RPMI8226 (cell line): ENCODE measurements around the gene TRAPPC4.
A peak's percentile ranks its signal among the peaks of the same experiment; 100 is the strongest.
"Not testable (repeated sequence)": the region's sequence is repeated elsewhere in the genome, so short reads cannot be mapped to it uniquely, and the experiment has no call there.

Experiments used
- DNase-seq: peaks from one replicate; pipeline ENCODE4 v3.0.0-alpha.2; 2015

Gene TRAPPC4

DNA sequence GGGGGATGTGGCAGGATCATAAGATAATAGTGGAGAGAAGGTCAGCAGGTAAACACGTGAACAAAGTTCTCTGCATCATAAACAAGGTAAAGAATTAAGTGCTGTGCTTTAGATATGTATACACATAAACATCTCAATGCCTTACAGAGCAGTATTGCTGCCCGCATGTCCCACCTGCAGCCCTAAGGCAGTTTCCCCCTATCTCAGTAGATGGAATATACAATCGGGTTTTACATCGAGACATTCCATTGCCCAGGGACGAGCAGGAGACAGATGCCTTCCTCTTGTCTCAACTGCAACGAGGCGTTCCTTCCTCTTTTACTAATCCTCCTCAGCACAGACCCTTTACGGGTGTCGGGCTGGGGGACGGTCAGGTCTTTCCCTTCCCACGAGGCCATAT is 20.9 kb downstream of the TRAPPC4 start:
- not testable (repeated sequence) for DNase-seq

DNA sequence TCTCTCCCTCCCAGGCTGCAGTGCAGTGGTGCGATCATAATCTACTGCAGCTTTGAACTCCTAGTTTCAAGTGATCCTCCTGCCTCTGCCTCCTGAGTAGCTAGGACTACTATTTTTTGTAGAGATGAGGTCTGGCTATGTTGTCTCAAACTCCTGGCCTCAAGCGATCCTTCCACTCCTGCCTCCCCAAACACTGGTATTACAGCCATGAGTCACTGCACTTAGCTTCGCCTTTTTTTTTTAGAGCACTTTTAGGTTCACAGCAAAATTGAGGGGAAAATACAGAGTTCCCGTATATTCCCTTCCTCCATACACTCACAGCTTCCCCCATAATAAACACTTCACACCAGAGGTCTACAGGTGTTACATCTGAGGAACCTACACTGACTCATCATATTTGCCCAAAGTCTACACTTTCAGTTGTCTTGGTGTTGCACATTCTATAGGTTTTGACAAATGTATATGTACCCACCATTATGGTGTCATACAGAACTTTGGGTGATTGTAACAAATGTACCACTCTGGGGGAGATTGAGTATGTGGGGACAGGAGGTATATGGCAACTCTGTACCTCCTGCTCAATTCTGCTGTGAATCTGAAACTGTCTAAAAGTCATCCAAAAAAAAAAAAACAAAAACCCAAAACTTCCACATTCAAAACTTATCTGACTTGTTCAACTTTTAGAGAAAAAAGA is 23.4 kb downstream of the TRAPPC4 start:
- DNase-seq, result peak; percentile 59

DNA sequence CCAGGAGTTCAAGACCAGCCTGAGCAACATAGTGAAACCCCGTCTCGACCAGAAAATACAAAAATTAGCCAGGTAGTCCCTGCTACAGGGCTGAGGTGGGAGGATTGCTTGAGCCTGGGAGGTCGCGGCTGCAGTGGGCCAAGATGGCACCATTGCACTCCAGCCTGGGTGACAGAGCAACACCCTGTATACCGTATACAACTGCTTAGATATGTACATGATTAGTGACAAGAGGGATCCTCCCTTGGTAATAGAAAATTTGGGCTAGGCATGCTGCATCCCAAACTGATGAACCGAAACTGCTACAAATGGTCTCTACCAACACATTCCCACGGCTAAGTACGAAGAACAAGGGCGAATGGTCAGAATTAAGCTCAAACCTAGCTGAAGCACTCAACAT is 24.4 kb downstream of the TRAPPC4 start:
- no peak for DNase-seq

DNA sequence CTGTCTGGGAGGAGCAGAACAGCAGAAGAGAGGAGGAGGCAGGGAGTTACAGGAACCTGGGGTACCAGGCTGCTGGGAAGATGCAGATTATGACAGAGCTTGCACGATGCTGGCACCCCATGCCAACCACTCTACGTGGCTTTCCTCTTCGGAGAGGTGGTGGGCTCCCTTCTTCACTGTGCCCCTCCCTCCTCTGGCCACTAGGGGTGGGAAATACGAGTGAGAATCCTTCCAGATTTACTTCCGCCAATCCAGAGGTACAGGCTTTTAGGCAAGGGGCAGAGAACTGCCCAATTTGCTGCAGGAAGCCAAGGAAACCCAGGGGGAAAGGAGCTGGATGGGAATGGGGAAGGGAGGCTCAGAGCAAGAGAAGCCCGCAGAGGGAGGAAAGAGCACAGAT is 26.1 kb downstream of the TRAPPC4 start:
- no peak for DNase-seq

DNA sequence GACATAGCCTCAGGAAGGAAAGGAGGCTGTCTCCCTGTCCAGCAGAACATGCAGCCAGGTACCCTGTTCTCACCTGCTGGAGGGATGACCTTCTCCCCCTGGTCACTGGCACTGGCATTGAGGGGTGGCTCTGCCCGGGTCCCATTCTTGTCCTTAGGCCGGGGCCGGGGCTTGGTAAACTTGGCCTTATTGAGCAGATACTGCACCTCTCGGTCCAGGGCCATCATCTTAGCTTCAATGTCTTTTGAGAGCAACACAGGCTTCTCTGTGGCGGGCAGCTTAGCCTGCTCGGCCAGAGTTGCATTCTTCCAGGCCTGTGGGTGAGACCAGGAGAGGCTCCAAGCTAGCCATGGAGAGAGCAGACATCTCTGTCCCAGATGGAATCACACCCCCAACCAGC is 27.9 kb downstream of the TRAPPC4 start:
- no peak for DNase-seq

DNA sequence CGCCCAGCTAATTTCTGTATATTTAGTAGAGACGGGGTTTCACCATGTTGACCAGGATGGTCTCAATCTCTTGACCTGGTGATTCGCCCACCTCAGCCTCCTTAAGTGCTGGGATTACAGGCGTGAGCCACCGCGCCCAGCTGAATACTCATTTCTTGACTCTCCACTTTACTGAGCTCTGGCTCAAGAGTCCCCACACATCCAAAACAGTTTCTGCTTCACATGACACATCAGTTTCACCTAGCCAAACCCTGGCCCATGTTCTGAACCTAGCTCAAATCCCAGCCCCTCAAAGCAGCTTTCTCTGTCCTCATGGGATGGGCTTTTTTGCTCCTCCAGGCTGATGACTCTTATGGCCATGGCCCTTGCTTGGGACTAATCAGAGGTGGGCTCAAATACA is 28.6 kb downstream of the TRAPPC4 start:
- no peak for DNase-seq

DNA sequence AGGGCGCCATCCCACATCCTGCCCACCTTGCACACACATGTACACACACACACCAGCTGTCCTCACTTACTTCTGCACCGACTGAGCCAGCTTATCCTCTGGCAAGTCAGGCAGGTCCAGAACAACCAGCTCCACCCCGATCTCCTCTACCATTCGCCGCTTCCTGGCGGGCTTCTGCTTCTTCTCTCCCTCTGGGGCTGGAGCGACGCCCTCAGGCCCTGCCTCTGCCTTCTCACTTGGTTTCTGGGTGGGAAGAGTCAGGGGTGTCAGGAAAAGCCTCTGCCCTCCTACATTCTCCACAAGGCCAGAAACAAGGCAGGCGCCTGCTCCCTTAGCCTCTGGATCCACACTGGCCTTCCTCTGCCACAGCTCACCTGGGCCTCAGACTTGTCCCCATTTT is 30.1 kb downstream of the TRAPPC4 start:
- no peak for DNase-seq

DNA sequence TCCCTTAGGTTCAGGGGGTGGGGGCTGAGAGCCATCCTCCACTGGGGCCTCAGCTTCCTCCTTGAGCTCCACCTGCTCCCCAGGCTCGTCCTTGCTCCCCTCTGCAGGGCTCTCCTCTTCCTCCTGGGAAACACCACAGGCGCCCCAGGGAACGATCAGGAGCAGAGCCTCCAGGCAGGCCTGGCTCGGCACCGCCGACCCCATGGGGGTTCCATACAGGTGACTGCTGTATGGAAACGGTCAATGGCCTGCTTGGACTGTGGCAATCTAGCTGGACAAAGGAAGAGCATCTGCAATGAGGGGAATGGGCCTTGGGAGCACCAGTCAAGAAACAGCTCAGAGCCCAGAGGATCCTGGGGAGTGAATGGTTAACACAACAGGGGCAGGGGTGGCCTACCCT is 30.5 kb downstream of the TRAPPC4 start:
- no peak for DNase-seq

DNA sequence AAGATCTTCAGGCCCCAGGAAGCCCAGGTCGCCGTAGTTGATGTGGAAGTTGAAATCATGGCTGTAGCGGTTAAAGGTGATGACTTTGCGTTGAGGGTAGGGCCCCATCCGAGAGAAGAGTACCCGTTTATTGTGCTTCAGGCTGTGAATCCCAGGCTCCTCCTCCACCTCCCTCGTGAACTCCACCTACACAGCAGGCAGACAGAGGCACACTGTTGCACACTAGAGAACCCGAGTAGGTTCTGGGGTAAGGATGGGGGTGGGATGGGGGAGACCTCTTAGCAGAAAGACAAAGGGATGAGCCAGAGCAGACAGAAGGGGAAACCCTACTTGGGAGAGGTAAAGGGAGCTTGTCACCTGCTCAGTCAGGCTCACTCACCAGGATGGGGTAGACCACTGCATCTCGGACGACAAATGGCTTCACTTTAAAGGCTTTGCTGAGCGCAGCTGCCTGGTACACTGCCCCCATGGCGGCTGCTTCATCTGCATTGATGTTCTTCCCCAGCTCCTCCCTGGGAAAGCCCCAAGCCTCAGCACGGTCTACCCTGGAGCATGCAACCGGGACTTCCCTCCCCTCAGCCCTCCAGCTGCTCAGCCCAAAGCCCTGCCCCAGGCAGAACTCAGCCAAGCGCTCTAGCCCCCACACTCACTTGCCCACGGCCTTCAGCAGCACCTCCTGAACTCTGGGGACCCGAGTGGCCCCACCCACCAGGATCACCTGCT is 33.0 kb downstream of the TRAPPC4 start:
- no peak for DNase-seq

DNA sequence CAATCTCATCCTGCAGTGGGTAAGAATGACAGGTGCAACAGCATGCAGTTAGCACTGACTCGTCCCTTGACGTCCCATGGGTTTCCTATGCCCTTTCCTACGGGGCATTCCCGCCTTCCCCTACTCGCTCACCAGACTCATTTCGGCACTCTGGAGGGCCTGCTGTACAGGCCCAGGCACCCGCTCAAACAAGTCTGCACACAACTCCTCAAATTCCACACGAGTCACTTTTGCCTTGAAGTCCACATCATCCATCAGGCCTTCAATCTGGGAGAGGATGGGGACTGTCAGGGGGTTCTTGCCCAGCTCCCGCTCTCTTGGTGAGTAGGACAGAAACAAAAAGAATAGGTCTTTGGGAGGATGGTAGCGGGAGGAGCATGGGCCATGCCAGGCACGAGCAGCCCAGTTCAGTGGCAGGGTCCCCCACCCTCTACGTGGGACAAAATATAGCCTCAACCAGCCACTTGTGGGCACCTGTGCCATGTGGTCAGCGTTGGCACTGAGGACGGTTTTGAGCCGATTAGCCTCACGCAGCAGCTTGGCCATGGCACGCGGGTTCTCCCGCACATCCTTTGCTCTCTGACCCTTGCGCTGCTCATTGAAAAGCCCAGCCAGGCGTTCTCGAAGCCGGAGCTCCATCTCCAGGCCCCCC is 33.7 kb downstream of the TRAPPC4 start:
- no peak for DNase-seq

DNA sequence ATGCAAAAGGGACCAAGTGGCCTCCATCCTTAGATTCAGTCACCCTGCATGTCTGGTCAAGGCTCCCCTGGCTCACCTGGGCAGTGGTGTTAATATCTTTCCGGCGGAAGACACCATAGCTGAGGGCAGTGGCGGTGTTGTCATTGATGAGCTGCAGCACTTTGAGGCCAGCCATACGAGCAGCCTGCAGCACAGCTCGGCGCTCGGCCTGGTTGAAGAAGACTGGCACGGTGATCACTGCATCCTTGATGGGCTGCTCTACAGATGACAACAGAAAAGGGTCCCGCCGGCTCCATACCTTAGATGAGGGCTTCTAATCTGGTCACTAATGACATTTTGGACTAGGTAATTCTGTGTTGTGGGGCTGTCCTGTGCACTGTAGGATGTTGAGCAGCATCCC is 35.9 kb downstream of the TRAPPC4 start:
- no peak for DNase-seq

DNA sequence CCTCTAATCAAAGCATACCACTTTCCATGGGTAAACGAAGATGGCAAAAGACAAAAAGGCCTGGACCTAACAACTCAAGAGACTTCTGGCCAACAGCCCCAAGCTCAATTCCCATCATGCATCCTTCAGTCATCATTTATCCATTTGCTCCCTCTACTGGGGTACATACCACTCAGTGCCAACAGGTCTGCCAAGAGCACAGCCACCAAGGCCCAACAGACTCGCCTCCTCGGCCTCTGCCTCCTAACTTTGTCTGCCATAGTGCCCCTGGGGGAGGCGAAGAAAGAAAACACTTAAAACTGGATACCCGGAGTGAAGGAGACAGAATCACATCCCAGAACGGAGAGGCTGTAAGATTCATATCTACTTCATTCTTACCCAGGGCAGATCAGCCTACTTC is 37.3 kb downstream of the TRAPPC4 start:
- peak; percentile 54 for DNase-seq

DNA sequence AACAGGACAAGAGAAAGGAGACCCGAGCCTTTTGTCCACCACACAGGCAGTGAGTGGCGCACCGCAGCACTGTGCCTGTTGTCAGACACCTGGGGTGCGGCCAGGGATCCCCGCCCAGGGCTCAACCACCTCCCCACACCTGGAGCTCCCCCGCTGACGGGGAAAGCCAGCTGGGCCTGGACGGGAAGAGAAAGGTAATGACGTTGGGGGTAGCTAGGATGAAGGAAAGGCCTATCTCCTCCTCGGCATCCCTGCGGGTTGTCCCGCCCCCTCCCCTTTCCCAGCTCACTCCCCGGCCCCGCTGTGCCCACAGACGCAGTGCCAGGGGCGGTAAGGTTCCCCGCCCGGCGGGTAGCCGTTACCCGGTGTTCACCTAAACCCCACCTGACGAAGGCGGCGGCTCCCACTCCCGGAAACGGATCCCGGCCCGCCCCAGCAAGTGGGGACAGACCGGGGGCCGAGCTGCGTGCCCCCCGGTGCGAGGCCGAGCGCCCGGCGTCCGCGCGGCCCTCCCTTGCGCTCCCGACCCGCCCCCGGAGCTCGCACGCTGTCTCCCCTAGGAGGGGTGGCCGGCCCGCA is 37.9 kb downstream of the TRAPPC4 start:
- peak; percentile 85 for DNase-seq

DNA sequence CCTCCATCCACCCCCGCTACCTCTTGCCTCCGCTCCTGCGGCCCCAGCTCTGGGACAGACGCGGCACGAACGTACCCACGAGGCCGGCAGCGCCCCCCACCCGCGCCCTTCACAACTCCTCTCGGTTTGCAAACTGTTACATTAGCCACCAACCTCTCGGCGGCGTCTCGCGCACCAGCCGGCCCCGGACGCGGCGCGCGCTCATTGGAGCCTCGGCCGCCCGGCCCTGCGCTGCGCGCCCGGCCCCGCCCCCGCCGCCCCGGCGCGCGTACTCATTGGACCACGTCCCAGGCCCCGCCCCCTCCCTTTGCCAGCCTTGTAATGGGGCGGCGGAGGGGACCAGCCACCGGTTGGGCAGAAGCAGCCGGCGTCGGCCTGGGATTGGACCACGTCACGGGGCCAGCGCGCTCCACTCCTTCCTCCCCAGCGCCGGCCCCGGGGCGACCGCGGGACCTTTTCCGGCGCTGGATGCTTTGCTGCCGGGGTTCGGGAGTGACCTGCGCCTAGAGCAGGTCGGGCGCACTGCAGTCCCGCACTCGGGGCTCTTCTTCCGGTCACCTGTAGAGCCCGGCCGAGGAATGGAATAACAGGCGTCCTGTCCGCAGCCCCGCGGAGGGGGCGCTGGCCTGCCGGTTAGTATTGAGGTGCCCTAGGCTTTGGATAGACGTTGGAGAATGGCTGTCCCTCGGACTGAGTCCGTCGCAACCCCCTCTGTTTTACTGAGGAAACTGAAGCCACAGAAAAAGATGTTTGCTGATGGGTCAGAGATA is 38.6 kb downstream of the TRAPPC4 start, which contains the start of gene HYOU1:
HYOU1 (minus strand) TSS at position 206 of the 770 bp plus-strand sequence. CDS start 1,045 bp downstream, outside the sequence.
- DNase-seq, result peak; percentile 99

DNA sequence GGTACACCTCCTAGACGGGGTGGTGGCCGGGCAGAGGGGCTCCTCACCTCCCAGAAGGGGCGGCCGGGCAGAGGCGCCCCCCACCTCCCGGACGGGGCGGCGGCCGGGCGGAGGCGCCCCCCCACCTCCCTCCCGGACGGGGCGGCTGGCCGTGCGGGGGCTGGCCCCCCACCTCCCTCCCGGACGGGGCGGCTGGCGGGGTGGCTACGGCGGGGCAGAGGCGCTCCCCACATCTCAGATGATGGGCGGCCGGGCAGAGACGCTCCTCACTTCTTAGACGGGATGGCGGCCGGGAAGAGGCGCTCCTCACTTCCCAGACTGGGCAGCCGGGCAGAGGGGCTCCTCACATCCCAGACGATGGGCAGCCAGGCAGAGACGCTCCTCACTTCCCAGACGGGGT is 40.6 kb downstream of the TRAPPC4 start:
- DNase-seq, result not testable (repeated sequence)

DNA sequence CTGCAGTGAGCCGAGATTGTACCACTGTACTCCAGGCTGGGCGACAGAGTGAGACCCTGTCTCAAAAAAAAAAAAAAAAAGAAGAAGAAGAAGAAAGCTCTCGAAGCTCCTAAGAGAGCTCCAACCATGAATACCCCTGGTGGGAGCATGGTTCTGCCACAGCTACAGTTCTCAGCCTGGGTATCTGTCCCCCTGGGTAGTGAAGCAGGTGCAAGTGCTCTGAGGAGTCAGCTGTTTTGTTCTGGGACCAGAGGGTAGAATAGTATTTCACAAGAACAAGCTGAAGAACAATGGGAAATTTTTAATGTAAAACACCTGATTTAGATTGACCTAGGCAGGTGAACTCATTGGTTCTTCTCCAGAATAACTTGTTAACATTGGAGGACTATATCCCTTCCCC is 42.7 kb downstream of the TRAPPC4 start:
- no peak for DNase-seq

DNA sequence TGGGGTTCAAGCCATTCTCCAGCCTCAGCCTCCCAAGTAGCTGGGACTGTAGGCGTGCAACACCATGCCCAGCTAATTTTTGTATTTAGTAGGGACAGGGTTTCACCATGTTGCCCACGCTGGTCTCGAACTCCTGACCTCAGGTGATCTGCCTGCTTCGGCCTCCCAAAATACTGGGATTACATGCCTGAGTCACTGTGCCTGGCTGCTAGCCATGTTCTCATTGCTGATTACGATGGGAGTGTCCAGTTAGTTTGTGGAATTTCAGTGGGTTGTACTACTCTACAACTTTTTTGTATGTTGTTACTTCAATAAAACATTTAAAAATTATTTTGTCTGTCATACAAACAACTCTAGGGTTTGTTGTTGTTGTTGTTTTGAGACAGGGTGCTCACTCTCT is 44.2 kb downstream of the TRAPPC4 start:
- DNase-seq, result no peak

DNA sequence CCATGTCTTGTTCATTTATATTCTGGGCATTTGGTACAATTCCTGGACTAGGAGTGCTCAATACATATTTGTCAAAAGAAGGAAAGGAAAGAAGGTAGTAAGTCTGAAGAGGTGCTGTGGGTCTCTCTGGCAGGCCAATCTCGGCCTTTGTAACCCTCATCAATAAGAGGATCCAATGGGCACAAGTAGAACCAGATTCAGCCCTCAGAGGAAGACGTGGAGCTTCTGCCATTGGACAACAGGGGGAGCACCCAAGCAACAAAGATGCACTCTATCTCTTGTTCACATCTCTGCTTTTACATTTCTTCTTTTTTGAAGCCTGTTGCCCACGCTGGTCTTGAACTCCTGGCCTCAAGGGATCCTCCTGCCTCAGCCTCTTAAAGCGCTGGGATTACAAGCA is 46.8 kb downstream of the TRAPPC4 start:
- peak; percentile 51 for DNase-seq

DNA sequence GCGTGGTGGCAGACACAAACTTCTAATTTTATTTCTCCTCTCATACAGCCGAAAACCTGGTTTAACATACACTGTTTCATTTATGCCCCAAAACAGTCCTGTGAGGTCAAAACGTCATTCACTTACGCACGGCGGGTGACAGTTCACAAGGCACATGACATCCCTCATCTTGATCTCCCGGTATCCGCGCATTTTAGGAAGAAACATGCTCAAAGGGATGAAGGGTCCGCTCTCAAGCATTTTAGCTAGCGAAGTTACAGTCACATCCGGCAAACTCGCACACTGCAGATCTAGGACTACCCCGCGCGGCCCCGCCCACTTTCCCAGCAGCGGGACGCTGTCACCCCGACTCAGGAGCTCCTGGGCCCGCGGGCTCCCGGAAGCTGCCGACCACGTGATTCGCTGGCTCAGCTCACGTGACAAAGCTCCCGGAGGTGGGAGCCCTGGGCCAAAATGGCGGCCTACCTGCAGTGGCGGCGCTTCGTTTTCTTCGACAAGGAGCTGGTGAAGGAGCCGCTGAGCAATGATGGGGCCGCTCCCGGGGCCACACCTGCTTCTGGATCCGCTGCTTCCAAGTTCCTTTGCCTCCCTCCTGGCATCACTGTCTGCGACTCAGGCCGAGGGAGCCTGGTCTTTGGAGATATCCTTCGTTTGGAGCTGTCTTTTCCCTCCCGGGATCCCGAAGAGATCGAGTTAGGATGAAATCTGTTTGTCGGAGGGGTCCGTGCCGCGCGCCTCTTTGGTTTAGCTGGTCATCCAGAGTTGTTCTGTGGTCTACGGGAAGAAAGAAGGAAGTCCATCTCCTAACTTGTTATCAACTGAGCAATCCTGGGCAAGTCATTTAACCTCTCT is 49.0 kb downstream of the TRAPPC4 start, which contains the start of gene VPS11:
VPS11 (plus strand) TSS at position 448 of the 852 bp plus-strand sequence; CDS start at position 454, 6 bp downstream.
- peak; percentile 95 for DNase-seq
